Keratinocyte (primary cell): ENCODE measurements around the gene S1PR3. TPM values are rescaled to one million over a fixed set of nuclear protein-coding genes. Genes with fewer than 3 reads are reported as not detected.
"Not testable (repeated sequence)": the region's sequence is repeated elsewhere in the genome, so short reads cannot be mapped to it uniquely, and the experiment has no call there.

Experiments used
- DNase-seq: peaks from one replicate; pipeline ENCODE4 v3.0.0-alpha.2; 2011; ENCODE audit warnings: low read depth, missing footprints, low spot score
- FAIRE-seq: peaks from 2 replicates; lab custom pipeline; 2011; peaks lifted over from hg19 to GRCh38; lab: Jason Lieb, UNC
- H2AFZ ChIP-seq: 2 replicates; pipeline ENCODE4 v1.6.0; 2012; ENCODE audit warnings: low read length, control low read depth, inconsistent platforms; ENCODE audit not compliant: control insufficient read depth
- H3K27ac ChIP-seq: 2 replicates; pipeline ENCODE4 v1.5.1; 2011; ENCODE audit warnings: low read length; ENCODE audit not compliant: control insufficient read depth, insufficient read depth
- H3K27me3 ChIP-seq: 3 replicates; pipeline ENCODE4 v1.6.0; 2011; ENCODE audit warnings: low read length; ENCODE audit not compliant: control insufficient read depth, insufficient read depth; ENCODE audit errors: extremely low read depth
- H3K36me3 ChIP-seq, 2 experiments: 2 replicates in 1 of 2; 3 replicates in 1 of 2; pipeline ENCODE4 v1.5.1; 2011; ENCODE audit warnings: low read length in 2 of 2, mild to moderate bottlenecking in 1 of 2; ENCODE audit not compliant: control insufficient read depth in 2 of 2, insufficient read depth in 2 of 2; ENCODE audit errors: extremely low read depth in 1 of 2
- H3K4me1 ChIP-seq: 3 replicates; pipeline ENCODE4 v1.5.1; 2011; ENCODE audit warnings: low read length; ENCODE audit not compliant: control insufficient read depth, insufficient read depth; ENCODE audit errors: extremely low read depth
- H3K4me2 ChIP-seq: 3 replicates; pipeline ENCODE4 v1.6.0; 2011; ENCODE audit warnings: low read depth, low read length; ENCODE audit not compliant: control insufficient read depth, insufficient read depth; ENCODE audit errors: extremely low read depth
- H3K4me3 ChIP-seq, 3 experiments: fragments of 200-600 bp in 1 of 3; sonication (generic) in 1 of 3; 2 replicates in 2 of 3; 3 replicates in 1 of 3; pipeline ENCODE4 v1.5.1; 2011 to 2016; ENCODE audit warnings: low read length in 3 of 3, mild to moderate bottlenecking in 3 of 3, control low read depth in 2 of 3, inconsistent platforms in 1 of 3, low read depth in 1 of 3, mixed read lengths in 1 of 3, mixed run types in 1 of 3, moderate library complexity in 1 of 3; ENCODE audit not compliant: control insufficient read depth in 2 of 3, insufficient read depth in 2 of 3; ENCODE audit errors: extremely low read depth in 1 of 3
- H3K79me2 ChIP-seq: 2 replicates; pipeline ENCODE4 v1.6.0; 2012; ENCODE audit warnings: low read length; ENCODE audit not compliant: control insufficient read depth, insufficient read depth
- H3K9ac ChIP-seq: 3 replicates; pipeline ENCODE4 v1.6.0; 2011; ENCODE audit warnings: low read length; ENCODE audit not compliant: control insufficient read depth, insufficient read depth; ENCODE audit errors: extremely low read depth
- H3K9me1 ChIP-seq: 3 replicates; pipeline ENCODE4 v1.6.0; 2011; ENCODE audit warnings: low read length; ENCODE audit not compliant: control insufficient read depth, insufficient read depth; ENCODE audit errors: extremely low read depth
- H3K9me3 ChIP-seq: 2 replicates; pipeline ENCODE4 v1.5.1; 2012; ENCODE audit warnings: low read depth, low read length; ENCODE audit not compliant: control insufficient read depth
- H4K20me1 ChIP-seq: 3 replicates; pipeline ENCODE4 v1.6.0; 2011; ENCODE audit warnings: low read length; ENCODE audit not compliant: control insufficient read depth, insufficient read depth; ENCODE audit errors: extremely low read depth
- EZH2 ChIP-seq: IDR thresholded peaks from one replicate; pipeline ENCODE4 v1.6.1; 2012; ENCODE audit warnings: inconsistent platforms, mild to moderate bottlenecking, low read length, moderate library complexity
- dilution Hi-C: fragments of 300-500 bp; cut with MboI; formaldehyde crosslinking; loops from one replicate; pipeline ENCODE4 v1.7.0; 2020; ENCODE audit warnings: low sequenced_read_pairs; ENCODE audit not compliant: extremely low pct_ligation_motif_present
- polyA minus RNA-seq, 3 experiments: library from RNA; depleted of rRNA, polyadenylated mRNA; stranded (reverse); fragments of >200 nt; gene quantifications; 1 replicate in 1 of 3; 2 replicates in 1 of 3; 3 replicates in 1 of 3; pipeline ENCODE4 v1.2.3, GENCODE V29; 2011
- polyA plus RNA-seq, 5 experiments: library from polyadenylated mRNA; depleted of rRNA in 3 of 5; stranded (reverse) in 3 of 5; stranded (forward) in 1 of 5; unstranded in 1 of 5; fragments of >200 nt; gene quantifications; 1 replicate in 1 of 5; 2 replicates in 3 of 5; 3 replicates in 1 of 5; pipeline versions ENCODE4 v1.2.1 to v1.2.3, GENCODE V29; 2011 to 2012; ENCODE audit warnings: missing spikeins in 2 of 5, low read depth in 1 of 5, low replicate concordance in 1 of 5
- TF ChIP-seq, protein P1 (sequence below), 3 experiments: IDR thresholded peaks in 1 of 3; conservative IDR thresholded peaks in 1 of 3; optimal IDR thresholded peaks in 1 of 3; 2 replicates in 2 of 3; 3 replicates in 1 of 3; pipeline versions ENCODE3 to v1.5.1; 2011; ENCODE audit warnings: low read length in 3 of 3, mild to moderate bottlenecking in 3 of 3, moderate library complexity in 2 of 3, control low read depth in 1 of 3, inconsistent platforms in 1 of 3; ENCODE audit not compliant: insufficient read depth in 2 of 3; ENCODE audit errors: extremely low read depth in 1 of 3

The S1PR3 gene
- polyA plus RNA-seq, result 4.1 to 5.3 TPM (median 4.6 TPM) in 3 replicates
- 0.24 TPM for polyA plus RNA-seq (2011; ENCODE audit: low read depth)
- 3.5 and 3.7 TPM in 2 replicates for polyA plus RNA-seq (2011; cell fraction: cytosol; rRNA removed)
- 4.4 and 5.7 TPM in 2 replicates for polyA plus RNA-seq (2011; cell fraction: nucleus; rRNA removed)
- 0.72 and 5.2 TPM in 2 replicates for polyA plus RNA-seq (2012; ENCODE audit: low replicate concordance)
- 6.4 to 11.4 TPM (median 9.7 TPM) in 3 replicates for polyA minus RNA-seq
- polyA minus RNA-seq (2011; cell fraction: cytosol; rRNA and poly(A)+ RNA removed), result 5.9 TPM
- 5.6 and 9.5 TPM in 2 replicates for polyA minus RNA-seq (2011; cell fraction: nucleus; rRNA and poly(A)+ RNA removed)

DNA sequence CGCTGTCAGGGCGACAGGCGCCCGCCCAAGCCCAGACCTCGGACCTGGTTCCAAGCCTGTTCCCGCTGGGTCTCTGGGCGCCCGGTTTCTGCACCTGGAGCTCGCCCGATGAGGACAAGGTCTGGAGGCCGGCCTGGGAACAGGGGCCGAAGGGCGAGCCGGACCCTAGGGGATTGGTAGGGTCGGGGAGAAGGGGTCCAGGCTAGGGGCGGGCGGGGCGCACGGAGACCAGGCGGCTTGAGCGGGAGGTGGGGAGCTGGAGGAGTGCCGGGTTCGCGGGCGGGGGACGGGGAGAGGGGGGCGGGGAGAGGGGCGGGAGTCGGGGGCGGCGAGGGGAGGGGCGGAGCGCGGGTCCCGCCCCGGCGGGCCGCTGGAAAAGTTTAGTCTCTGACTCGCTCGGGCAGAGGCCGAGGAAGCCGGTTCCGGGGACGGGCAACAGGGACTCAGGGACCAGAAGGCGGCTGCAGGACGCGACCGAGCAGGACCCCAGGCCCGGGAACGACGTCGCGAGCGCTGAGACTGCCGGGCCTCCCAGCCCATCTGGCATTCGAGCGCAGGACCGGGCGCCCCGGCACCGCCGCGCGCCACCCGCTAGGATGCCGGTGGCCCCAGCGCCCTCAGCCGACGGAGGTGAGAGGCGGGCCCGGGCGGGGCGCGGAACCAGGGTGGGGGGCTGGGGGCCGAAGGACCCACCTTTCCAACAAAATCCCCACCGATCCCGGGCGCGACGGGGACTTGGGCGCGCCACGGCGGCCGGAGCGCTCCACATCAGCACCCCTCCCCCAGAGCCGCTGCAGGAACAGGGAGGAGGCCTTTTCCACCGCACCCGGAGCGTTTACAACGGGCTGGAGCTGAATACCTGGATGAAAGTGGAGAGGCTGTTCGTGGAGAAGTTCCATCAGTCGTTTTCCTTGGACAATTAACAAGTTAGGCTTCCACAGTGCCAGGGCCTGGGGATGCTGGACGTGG is at the start of gene S1PR3:
S1PR3 (plus strand) TSS at position 403 of the 969 bp plus-strand sequence. CDS start 9,733 bp downstream, outside the sequence.
- Histone ChIP-seq H3K9me1 (no peaks in the 10 kb centered on the region), H3K9me3 (no peaks in the 10 kb centered on the region), H3K36me3 (no peaks in the 10 kb centered on the region), H3K4me3 (peak within 1 kb of the TSS; percentile 55 to 74 (median 63)), H3K79me2 (no peaks in the 10 kb centered on the region), H3K27me3 (no peaks in the 10 kb centered on the region), H3K27ac (no peak within 1 kb of the TSS), H3K9ac (peak within 1 kb of the TSS; percentile 61), H3K4me2 (peak within 1 kb of the TSS; percentile 78), H3K4me1 (no peaks in the 10 kb centered on the region), H2AFZ (peak within 1 kb of the TSS; percentile 85), H4K20me1 (no peaks in the 10 kb centered on the region)
- dilution Hi-C loops, result no loop called here
- DNase-seq, result no peak
- TF ChIP-seq, protein P1, sequence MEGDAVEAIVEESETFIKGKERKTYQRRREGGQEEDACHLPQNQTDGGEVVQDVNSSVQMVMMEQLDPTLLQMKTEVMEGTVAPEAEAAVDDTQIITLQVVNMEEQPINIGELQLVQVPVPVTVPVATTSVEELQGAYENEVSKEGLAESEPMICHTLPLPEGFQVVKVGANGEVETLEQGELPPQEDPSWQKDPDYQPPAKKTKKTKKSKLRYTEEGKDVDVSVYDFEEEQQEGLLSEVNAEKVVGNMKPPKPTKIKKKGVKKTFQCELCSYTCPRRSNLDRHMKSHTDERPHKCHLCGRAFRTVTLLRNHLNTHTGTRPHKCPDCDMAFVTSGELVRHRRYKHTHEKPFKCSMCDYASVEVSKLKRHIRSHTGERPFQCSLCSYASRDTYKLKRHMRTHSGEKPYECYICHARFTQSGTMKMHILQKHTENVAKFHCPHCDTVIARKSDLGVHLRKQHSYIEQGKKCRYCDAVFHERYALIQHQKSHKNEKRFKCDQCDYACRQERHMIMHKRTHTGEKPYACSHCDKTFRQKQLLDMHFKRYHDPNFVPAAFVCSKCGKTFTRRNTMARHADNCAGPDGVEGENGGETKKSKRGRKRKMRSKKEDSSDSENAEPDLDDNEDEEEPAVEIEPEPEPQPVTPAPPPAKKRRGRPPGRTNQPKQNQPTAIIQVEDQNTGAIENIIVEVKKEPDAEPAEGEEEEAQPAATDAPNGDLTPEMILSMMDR (optimal IDR thresholded peaks at IDR 0.05 in 1 of 3, IDR thresholded peaks at IDR 0.05 in 1 of 3, conservative IDR thresholded peaks at IDR 0.05 in 1 of 3; ENCODE audit: extremely low read depth in 1 of 3, insufficient read depth in 2 of 3, low read length in 3 of 3), result peak in 2 of 3 experiments; percentile 18 to 22
- no peak for TF ChIP-seq EZH2
- no peak for FAIRE-seq

DNA sequence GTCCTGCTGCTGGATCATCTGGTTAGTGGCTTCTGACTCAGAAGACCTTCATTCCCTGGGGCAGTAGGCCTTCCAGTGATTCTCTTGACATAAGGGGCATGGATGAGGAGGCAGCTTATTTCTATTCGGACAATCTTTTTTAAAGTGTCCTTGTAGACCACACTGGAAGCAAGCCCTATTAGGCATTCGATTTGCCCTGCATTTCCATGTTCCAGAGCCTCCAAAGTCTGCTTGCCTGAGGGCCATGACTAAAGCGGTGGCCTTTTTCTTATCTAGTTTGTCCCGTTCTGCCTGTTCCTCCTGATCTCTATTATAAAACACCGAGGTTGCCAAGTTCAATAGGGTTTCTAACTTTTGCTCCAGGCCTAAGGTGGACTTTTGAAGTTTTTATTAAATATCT is 49.7 kb upstream of the S1PR3 start:
- H3K27me3 ChIP-seq, H3K36me3 ChIP-seq, H3K27ac ChIP-seq, H3K9me1 ChIP-seq, H2AFZ ChIP-seq, H3K4me3 ChIP-seq, H3K9ac ChIP-seq, H3K4me1 ChIP-seq, H3K79me2 ChIP-seq, dilution Hi-C loops, DNase-seq, H4K20me1 ChIP-seq, H3K4me2 ChIP-seq, H3K9me3 ChIP-seq, FAIRE-seq: not testable (repeated sequence)
